ENCODE measurements around the gene ELK4. TPM values are rescaled to one million over a fixed set of nuclear protein-coding genes. Genes with fewer than 3 reads are reported as not detected.
A peak's percentile ranks its signal among the peaks of the same experiment; 100 is the strongest.

ELK4 gene
- total and polyA plus RNA-seq, 2 of the 13 experiments (the other 11 are each of a cell fraction or from before 2014, with no cell fraction given): 8.3 to 13.1 TPM

GRCh38 chr1:205631768-205632668 is at the start of gene ELK4 (continued):
- TF ChIP-seq ZBTB38 (CRISPR knock-in tag; IDR thresholded peaks at IDR 0.05) (0 out of 2 replicates have a peak, but pooled peaks have one; percentile 47), DNMT3B (CRISPR knock-in tag; conservative IDR thresholded peaks at IDR 0.05) (0 out of 2 replicates have a peak, but pooled peaks have one; percentile 22), BCLAF1 (IDR thresholded peaks at IDR 0.05) (no peak), ZNF891 (CRISPR knock-in tag; IDR thresholded peaks at IDR 0.05) (0 out of 2 replicates have a peak, but pooled peaks have one; percentile 19), ZNF207 (IDR thresholded peaks at IDR 0.05; ENCODE audit: borderline replicate concordance) (no peak), ZBTB14 (CRISPR knock-in tag; IDR thresholded peaks at IDR 0.05) (peak; percentile 83), ZBTB26 (CRISPR knock-in tag; IDR thresholded peaks at IDR 0.05; ENCODE audit: borderline replicate concordance) (peak; percentile 49; the same call in 1 of the 2 replicates), ZNF264 (CRISPR knock-in tag; IDR thresholded peaks at IDR 0.05) (peak; percentile 59; the same call in 1 of the 2 replicates), ZEB1 (IDR thresholded peaks at IDR 0.05; ENCODE audit: insufficient replicate concordance, low read depth) (no peak), BHLHE40 (IDR thresholded peaks at IDR 0.05; ENCODE audit: low read length) (no peak), THAP7 (CRISPR knock-in tag; IDR thresholded peaks at IDR 0.05) (peak; percentile 87), MZF1 (CRISPR knock-in tag; IDR thresholded peaks at IDR 0.05; ENCODE audit: borderline replicate concordance) (no peak), ZBTB46 (CRISPR knock-in tag; IDR thresholded peaks at IDR 0.05; ENCODE audit: borderline replicate concordance) (no peak), ZNF563 (CRISPR knock-in tag; IDR thresholded peaks at IDR 0.05) (0 out of 2 replicates have a peak, but pooled peaks have one; percentile 54), GLI4 (CRISPR knock-in tag; IDR thresholded peaks at IDR 0.05; ENCODE audit: borderline replicate concordance) (0 out of 2 replicates have a peak, but pooled peaks have one; percentile 51), ZBTB2 (CRISPR knock-in tag; IDR thresholded peaks at IDR 0.05; ENCODE audit: low read depth) (peak; percentile 82), HOXD1 (CRISPR knock-in tag; IDR thresholded peaks at IDR 0.05) (peak; percentile 44; the same call in 1 of the 2 replicates), ZNF746 (CRISPR knock-in tag; IDR thresholded peaks at IDR 0.05) (no peak), ZNF224 (CRISPR knock-in tag; IDR thresholded peaks at IDR 0.05) (no peak)
